Measurements from ENCODE around the gene SCAF1.

Gene SCAF1

GRCh38 chr19:49641688-49642491 is at the start of gene SCAF1:
SCAF1 (plus strand) TSS chr19:49642209; CDS start chr19:49645027, 2,818 bp downstream.
- peak; percentile 98 to 100 for DNase-seq (ENCODE audit: low read depth in 1 of 2, low spot score in 1 of 2)

DNA sequence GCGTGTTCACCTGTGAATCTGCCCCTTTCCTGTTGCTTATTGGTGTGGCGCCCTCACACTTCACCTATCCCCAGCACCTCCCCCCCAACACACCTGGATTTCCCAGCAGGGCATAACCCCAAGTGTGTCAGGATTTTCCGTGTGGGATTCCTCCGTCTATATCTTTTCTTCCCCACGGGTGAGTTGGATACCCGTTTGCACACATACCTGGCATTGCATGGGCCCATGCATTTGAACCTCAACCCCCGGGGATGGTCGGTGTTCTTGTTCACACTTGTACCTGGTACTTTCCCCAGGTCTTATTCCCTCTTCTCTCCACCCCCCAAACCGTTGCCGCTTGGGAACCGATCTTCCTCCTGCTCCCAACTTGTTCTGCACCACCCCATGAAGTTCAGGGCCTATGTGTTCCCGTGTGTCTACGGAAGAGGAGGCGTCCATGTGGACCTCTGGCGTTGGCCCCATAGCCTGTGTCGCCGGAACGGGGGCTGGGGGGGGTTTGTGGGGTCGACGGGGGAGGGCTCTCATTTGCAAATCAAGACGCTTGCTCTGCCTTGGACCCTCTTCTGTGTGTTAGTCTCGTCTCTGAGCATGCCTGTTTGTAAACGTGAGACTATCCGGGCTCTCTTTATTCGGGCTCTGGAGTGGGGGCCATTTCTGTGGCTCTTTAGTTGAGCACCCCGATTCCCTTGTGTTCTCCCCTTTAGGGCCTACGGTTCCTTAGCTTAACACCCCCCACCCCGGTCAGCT is 49.4 kb upstream of the SCAF1 start:
- DNase-seq (ENCODE audit: low read depth in 1 of 2, low spot score in 1 of 2) = no peak

DNA sequence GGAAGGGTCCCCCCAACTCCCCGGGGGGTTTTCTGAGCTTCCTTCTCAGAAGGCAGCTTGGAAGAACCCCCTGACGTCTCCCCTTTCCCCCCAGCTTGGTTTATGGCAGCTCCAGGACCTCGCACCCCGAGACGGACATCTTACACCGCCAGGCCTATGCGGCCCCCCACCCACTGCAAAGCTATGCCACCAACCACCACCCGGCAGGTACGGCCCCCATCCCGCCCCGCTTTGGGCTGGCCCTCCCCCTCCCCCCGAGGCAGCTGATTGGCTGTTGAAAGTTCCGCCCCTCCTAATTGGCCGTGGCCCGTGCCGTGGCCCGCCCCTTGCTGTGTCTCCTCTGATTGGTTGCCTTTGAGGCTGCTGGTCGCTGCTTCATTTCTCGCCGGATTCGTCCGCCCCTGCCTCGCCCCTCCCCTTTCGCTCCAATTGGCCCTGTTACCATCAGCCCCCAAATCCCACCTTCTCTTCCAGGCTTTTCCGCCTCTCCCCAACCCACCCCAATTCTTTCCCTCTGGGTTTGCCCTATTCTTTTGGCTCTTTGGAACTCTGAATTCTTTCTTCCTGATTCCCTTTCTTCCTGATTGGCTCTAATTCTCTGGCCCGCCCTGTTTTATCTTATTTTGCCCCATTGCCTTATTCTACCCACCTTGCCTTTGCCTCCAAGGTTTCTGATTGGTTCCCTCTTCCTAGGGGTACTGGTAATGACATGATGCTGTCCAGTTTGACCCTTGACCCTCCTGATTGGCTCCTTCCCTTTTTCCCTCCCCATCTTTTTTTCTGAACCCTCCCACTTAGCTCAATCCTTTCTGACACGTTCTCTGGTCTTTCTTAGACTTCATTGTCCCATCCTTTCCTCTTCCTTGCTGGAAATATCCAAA is 48.5 kb upstream of the SCAF1 start:
- peak; percentile 75 to 87 for DNase-seq (ENCODE audit: low read depth in 1 of 2, low spot score in 1 of 2)

DNA sequence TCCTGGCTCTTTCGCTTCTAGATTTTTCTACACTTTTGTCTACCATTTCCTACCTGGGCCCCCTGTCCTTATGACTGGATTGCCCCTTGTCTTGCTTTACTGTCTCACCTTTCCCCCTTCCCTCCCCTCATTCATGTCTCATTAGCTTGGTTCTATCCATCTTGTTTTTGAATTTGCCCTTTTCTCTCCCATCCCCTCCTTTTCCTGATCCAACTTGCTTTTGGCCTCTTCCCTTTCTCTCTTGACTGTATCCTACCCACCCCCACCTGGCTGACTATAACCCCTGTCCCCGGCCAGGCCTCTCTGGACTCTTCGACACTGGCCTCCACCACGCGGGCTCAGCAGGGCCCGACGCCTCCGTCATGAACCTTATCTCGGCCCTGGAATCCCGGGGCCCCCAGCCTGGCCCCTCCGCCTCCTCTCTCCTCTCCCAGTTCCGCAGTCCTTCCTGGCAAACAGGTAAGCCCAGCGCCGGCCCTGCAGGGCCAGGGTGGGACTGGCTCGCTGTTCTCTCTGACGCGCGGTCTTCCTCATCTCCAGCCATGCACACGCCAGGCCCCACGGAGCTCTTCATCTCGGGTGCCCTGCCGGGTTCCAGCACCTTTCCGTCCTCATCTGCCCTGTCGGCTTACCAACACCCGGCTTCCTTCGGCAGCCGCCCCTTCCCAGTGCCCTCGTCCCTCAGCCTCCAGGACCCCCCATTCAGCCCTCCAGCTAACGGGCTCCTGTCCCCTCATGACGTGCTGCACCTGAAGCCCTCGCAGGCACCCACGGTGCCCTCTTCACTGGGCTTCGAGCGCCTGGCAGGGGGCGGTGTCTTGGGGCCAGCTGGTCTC is 47.6 kb upstream of the SCAF1 start:
- DNase-seq (ENCODE audit: low read depth in 1 of 2, low spot score in 1 of 2) = no peak

DNA sequence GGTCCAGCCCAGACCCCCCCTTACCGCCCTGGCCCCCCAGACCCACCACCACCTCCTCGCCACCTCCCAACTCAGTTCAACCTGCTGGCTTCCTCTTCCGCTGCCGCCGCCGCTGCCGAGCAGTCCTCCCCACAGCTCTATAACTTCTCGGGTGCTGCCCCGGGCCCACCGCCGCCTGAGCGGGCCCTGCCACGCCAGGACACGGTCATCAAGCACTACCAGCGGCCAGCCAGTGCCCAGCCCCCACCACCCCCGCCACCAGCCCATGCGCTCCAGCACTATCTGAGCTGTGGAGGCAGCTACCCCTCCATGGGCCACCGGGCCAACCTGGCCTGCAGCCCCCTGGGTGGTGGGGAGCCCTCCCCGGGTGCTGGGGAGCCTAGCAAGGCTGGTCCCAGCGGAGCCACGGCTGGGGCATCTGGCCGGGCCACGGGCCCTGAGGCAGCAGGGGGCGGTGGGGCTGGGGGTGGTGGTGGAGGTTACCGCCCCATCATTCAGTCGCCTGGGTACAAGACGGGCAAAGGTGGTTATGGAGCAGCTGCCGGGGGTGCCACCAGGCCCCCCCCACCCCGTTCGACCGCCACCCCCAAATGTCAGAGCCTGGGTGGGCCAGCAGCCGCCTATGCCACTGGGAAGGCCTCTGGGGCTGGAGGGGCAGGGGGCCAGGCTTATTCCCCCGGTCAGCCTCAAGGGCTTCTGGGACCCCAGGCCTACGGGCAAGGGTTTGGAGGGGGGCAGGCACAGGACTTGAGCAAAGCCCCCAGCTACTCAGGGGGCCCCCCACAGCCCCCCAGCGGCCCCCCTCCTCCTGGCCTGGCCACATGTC is 46.8 kb upstream of the SCAF1 start:
- DNase-seq (ENCODE audit: low read depth in 1 of 2, low spot score in 1 of 2) = no peak

DNA sequence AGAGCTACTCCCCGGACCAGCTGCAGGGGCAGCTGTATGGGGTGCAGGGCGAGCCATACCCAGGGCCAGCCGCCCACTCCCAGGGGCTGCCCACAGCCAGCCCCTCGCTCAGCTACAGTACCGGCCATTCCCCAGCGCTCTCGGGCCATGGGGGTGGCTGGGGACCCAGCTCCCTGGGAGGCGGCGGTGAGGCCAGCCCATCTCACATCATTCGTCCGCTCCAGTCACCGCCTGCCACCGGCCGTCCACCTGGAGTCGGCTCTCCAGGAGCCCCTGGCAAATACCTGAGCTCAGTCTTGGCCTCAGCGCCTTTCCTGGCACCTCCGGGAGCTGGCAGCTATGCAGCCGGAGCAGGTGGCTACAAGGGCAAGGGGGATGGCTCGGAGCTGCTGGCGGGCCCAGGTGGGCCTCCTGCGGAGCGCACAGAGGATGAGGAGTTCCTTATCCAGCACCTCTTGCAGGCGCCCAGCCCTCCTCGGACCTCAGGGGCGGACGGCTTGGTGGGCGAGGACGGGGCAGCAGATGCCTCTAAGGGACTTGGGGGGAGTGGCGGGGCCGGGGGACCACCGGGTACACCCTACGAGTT is 46.1 kb upstream of the SCAF1 start:
- no peak for DNase-seq (ENCODE audit: low read depth in 1 of 2, low spot score in 1 of 2)

DNA sequence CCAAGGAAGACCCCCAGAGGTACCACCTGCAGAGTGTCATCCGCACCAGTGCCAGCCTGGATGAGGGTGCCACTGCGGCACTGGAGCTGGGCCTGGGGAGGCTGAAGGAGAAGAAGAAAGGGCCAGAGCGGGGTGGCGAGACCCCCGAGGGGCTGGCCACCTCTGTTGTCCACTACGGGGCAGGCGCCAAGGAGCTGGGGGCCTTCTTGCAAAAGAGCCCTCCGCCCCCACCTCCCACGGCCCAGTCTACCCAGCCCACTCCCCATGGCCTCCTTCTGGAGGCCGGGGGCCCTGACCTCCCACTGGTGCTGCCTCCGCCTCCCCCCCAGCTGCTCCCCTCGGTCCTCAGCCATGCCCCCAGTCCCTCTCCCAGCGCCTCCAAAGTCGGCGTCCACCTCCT is 45.6 kb upstream of the SCAF1 start:
- no peak for DNase-seq (ENCODE audit: low read depth in 1 of 2, low spot score in 1 of 2)

- DNase-seq (ENCODE audit: low read depth in 1 of 2, low spot score in 1 of 2) = no peak
Observed at GRCh38 chr19:49596954-49597702, 44.9 kb upstream of the SCAF1 start.

DNA sequence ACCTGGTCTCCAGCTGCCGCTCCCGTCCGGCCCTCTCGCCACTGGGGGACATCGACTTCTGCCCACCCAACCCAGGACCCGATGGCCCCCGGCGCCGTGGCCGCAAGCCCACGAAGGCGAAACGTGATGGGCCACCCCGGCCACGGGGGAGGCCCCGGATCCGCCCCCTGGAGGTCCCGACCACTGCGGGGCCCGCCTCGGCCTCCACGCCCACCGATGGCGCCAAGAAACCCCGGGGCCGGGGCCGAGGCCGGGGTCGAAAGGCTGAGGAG is 44.4 kb upstream of the SCAF1 start:
- DNase-seq (ENCODE audit: low read depth in 1 of 2, low spot score in 1 of 2) = no peak

DNA sequence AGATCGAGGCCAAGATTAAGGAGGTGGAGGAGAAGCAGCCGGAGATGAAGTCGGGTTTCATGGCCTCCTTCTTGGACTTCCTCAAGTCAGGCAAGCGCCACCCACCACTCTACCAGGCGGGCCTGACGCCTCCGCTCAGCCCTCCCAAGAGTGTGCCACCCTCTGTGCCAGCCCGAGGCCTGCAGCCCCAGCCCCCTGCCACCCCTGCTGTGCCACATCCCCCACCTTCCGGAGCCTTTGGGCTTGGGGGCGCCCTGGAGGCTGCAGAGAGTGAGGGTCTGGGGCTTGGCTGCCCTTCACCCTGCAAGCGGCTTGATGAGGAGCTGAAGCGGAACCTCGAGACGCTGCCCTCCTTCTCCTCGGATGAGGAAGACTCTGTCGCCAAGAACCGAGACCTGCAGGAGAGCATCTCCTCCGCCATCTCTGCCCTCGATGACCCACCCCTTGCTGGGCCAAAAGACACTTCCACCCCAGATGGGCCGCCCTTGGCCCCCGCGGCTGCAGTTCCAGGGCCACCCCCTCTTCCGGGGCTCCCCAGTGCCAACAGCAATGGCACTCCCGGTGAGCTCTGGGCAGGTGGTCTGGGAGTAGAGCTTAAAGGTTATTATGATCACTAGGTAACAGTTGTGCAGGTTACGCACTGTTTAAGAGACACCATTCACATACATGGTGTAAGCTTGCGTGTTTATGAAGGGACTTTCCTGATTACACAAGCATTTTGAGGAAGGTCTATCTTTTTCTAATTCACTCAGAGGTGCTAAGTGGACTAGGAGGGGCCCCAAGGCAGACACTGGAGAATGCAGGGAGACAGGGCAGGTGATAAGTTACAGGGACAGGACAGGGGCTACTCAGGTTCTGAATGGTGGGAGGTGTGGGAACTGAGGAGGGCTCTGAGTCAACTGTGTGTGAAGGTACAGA is 42.4 kb upstream of the SCAF1 start:
- no peak for DNase-seq (ENCODE audit: low read depth in 1 of 2, low spot score in 1 of 2)

DNA sequence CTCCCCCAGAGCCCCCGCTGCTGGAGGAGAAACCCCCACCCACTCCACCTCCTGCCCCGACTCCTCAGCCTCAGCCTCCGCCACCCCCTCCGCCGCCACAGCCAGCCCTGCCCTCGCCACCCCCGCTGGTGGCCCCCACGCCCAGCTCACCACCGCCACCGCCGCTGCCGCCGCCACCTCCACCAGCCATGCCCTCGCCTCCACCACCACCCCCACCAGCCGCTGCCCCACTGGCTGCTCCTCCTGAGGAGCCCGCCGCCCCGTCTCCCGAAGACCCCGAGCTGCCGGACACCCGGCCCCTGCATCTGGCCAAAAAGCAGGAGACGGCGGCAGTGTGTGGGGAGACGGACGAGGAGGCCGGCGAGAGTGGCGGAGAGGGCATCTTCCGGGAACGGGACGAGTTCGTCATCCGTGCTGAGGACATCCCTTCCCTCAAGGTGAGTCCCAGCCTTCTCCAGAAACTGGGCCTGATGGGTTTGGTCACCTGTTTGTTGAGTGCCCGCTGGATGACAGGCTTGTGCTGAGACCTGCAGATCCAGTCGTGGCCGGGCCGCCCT is 40.4 kb upstream of the SCAF1 start:
- DNase-seq (ENCODE audit: low read depth in 1 of 2, low spot score in 1 of 2) = no peak

- DNase-seq (ENCODE audit: low read depth in 1 of 2, low spot score in 1 of 2) = no peak
Observed at GRCh38 chr19:49602806-49603205, 39.2 kb upstream of the SCAF1 start.

DNA sequence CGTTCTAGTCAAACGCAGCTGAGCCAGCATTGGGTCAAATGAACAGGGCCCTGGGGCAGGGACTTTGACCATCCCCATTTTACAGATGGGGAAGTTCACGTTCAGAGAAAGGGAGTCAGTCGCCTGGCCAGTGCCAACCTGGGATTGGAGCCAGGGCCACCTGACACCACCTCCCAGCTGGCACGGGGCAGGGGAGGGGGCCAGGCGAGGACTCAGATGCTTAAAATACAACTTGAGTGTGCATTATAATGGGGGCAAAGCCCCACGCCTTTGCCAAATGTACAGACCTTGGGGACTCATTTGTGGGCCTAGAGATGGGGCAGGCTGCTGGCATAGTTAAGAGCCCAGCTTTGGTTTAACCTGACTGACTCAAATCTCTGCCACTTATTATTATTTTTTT is 36.4 kb upstream of the SCAF1 start:
- no peak for DNase-seq (ENCODE audit: low read depth in 1 of 2, low spot score in 1 of 2)

DNA sequence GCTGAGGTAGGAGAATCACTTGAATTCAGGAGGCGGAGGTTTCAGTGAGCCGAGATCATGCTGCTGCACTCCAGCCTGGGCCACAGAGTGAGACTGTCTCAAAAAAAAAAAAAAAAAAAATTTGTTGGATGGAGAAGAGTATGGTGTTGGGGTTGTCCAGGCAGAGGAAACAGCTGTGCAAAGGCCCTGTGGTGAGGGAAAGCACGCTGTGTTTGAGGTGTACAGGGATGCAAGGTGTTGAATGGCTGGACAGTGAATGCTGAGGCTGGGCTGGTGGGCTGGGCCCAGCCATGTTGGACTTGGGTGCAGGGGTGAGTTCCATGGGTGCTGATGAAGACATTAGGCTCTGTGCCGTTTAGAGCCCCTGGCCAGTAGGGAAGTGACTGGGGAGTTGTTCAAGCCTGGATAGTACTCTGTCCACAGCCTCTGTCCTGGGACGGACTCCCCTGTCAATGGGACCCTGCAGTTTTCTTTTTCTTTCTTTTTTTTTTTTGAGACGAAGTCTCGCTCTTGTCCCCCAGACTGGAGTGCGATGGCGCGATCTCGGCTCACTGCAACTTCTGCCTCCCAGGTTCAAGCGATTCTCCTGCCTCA is 32.4 kb upstream of the SCAF1 start:
- no peak for DNase-seq (ENCODE audit: low read depth in 1 of 2, low spot score in 1 of 2)

DNA sequence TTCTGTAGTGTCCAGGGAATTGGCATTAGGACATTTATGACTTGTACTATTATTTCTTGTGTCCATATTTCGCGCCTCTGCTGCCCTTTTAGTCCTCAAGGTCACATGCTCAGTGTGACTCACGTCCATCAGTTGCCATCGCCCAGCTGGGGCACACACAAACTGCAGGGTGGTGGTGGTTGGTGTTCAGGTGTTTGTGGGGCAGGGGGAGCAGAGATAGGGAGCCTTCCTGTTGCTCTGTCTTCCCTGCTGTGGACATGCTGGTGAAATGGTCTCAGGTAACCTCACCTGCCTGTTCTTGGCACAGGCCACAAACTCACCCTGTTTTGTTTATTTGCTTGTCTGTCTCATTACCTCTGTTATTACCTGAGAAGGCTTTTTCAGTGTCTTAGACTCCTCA is 28.6 kb upstream of the SCAF1 start:
- DNase-seq (ENCODE audit: low read depth in 1 of 2, low spot score in 1 of 2) = no peak

DNA sequence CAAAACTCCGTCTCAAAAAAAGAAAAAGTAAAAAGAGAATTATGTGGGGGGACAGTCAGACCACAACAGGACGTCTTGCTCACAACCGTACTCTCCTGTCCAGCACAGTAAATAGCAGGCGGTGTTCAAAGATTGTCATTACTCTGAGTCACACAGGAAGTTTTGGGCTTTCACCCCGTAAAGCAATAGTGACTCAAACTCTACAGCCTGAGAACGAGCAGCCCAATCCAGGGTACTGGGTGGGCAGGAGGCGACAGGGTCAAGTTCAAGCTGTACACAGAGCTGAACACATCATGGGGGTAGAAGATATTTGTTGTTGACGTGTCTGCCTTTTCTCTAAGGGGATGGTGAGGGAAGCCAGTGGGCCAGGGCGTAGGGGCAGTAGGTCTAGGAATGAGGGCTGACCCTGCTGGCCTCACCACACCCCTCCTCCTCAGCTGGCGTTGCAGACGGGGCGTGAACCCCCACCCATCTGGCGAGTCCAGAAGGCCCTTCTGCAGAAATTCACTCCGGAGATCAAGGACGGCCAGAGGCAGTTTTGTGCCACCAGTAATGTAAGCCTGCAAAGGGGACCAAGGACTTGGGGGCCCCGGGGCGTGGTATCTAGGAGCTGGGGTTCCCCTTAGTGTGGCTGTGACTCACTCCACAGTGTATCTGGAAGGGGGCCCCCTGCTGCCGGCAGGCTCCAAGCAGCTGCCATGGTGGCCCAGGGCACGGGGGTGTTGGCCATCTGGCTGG is 27.7 kb upstream of the SCAF1 start:
- no peak for DNase-seq (ENCODE audit: low read depth in 1 of 2, low spot score in 1 of 2)

- no peak for DNase-seq (ENCODE audit: low read depth in 1 of 2, low spot score in 1 of 2)
Observed at GRCh38 chr19:49615861-49616260, 26.1 kb upstream of the SCAF1 start.

Data from activated T-helper 1 cell treated with anti-CD3 and anti-CD28 coated beads, Interleukin-2, amount 50 U/mL, for 16 hours (primary cell).